ENCODE results near the gene KLHL35.
A peak's percentile ranks its signal among the peaks of the same experiment; 100 is the strongest.

KLHL35 gene

DNA sequence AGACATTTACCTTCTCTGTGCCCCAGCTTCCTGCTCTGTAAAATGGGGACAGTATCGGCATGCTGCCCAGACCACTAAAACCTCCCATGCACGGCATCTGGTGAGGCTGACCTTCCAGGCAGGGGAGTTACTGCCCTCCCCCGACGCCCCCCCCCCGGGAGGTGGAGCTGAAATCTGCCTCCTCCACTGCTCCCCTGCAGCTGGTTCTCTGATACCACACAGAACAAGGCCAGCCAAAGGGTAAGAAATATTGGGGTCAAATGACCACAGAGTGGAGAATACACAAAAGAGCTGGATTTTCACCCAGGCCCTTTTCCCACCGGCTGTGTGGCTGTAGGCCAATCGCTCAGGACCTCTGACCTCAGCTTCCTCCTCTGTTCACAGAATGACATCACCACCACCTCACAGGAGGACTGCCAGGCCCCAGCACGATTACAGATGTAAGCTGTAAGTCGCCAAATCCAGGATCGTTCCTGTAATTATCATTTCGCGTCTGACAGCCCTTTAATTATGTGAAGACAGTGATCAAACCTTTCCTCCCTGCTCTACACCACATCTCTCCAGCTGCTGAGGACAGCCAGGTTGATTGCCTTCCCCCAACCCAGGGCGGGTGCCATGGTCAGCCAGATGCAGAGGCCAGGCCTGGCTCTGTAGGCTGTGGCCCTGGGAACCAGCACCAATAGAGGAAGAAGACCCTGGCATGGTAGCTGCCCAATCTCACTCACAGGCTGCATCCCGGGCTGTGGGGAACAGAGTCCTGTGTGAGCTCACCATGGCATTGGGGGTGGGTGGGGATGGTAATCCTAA, 35.7 kb upstream of the KLHL35 start:
- no peak for DNase-seq

GRCh38 chr11:75467881-75468280, 34.9 kb upstream of the KLHL35 start:
- no peak for DNase-seq

DNA sequence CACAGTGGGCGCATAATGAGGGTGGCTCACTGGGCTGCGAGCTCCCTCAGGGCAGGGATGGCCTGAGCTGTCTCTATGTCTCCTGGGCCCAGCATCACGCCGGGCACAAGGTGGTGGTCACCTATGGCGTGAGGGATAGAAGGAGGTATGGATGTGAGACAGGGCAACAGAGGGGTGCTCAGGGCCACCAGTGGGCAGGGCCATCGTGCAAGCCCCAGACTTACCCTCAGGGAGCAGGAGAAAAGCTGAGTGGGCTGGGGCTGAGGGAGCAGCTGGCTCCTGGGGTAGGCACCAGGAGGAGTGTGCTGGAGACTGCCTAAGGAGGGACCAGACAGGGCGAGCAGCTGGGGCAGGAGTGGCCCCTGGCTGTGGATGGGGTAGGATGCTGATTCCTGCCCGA, 34.3 kb upstream of the KLHL35 start:
- DNase-seq, result no peak

DNA sequence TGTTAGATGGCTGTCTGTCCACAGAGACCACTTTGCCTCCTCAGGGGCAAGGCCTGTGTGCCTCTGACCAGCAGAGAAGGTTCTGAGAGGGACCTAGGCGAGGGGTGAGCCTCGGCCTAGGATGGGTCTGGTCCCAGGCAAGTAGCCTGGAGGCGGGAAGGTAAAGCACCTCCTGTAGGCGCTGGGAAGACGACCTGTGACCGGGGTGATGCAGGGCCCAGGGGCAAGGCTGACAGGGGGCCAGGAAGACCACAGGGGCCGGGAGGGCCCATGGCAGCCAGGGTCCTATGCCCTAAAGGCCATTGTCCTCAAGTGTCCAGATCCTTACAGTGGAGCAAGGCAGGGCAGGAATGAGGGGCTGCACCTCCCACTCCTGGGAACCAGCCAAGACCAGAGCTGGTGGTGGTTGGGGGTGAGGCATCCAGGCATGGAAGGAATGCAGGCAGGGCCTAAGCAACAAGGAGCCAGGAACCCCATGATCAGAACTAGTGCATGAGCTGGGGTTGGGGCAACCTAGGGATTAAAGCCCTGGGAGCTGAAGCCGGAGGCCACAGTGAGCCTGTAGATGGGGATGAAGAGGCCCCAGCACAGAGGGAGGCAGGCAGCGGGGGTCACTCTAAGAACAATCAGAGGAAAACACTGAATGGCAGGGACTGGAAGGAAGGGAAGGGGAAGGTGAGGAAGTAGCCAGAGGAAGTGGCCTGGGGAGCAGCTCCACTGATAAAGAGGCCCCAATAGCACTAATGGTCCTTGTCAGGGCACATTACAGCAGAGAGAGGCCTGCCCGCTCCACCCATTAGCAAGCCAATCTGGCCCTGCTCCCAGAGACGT, 32.9 kb upstream of the KLHL35 start:
- no peak for DNase-seq

DNA sequence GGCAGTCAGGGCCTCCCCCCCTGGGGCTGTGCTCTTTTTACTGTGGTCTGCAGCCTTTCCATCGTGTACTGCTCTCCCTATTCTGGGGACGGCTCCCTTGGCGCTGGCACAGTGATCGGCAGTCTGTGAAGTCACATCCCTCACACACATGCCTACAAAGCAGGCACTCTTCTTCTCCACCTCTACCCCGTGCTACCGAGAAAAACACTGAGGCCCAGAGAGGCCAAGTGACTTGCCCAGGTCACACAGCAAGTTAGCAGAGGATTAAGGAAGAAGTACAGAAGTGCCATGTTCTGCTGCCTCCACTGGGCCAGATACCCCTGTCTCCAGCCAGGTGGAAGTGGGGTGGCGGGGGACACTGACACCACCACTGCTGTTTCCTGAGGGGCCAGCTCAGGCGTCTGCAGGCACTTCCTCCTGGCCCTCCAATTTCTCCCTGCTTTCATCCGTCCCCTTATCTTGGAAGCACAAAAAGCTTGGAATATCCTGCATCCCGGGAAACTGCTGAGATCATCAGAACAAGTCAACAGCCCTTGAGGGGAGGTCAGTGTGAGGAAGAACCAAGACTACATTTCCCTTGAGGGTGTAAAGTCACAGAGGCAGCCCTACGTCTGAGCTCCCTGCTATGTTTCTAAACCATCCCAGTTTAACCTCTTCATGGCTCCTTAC, 30.2 kb upstream of the KLHL35 start:
- no peak for DNase-seq

DNA sequence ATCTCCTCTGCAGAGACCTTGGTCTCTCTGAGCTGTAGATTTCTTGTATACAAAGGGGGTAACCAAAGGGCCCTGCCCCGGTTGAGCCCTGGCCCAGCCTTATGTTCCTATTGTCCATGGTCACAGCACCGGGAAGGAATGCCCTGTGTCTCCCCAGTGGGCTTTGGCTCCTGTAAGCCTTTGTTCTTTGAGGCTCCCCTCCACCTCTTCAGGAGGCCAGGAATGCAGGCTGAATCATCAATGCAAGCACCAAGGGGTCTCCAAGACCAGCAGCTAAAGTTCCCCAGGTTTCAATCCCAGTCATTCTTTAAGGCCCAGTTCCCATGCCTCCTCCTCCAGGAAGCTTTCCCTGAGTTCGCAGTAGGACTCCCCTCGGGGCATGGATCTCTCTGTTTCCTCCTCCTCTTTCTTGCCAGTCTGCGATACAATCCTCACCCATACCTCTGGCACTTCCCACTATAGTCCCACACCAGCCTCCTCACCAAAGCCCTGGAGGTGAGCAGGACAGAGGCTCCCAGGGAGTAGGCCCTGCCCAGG, 29.2 kb upstream of the KLHL35 start:
- no peak for DNase-seq

DNA sequence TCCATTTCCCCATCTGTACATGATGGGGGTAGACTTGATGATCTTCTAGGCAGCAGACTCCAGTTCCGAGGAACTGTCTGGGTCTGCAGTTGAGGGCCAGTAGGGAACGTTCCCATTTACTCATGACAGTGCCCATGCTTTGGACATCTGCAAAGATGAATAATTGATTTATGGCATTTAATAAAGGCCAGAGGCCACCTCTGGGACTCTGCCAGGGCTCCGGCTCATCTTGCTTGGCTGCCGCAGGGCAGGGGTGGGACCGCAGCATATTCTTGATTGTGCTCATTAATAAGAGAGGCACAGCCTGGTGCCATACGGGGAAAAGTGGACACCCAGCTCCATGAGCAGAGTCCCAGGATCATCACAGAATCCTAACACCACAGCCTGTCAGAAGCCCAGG, 28.1 kb upstream of the KLHL35 start:
- no peak for DNase-seq

DNA sequence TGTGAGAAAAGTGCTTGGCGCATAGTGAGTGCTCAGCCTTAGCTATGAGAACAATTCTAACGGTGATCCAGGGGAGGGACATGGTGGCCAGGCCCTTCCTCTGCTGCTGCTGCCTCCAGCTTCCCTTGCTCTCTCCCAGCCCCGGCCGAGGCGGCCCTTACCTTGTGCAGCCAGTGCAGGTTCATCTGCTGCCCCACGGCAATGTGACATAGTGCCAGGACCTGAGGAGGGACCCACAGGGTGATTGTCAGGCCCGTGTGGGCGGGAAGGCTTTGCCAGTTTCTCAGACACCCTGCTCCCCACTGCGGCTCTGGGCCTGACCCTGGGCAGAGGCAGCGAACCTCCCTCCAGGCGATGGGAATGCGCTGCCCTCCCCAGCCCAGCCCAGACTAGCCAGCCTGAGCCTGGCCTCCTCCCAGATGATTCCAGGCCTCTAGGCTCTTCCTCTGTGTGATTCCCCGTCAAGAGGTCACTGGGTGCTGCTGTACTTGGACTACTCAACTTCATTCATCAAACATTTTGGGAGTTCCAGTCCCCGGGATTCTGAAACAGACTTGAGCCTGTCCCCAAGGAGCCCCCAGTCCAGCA, 23.7 kb upstream of the KLHL35 start:
- no peak for DNase-seq

- DNase-seq, result no peak
Observed at GRCh38 chr11:75454987-75455386, 22.0 kb upstream of the KLHL35 start.

DNA sequence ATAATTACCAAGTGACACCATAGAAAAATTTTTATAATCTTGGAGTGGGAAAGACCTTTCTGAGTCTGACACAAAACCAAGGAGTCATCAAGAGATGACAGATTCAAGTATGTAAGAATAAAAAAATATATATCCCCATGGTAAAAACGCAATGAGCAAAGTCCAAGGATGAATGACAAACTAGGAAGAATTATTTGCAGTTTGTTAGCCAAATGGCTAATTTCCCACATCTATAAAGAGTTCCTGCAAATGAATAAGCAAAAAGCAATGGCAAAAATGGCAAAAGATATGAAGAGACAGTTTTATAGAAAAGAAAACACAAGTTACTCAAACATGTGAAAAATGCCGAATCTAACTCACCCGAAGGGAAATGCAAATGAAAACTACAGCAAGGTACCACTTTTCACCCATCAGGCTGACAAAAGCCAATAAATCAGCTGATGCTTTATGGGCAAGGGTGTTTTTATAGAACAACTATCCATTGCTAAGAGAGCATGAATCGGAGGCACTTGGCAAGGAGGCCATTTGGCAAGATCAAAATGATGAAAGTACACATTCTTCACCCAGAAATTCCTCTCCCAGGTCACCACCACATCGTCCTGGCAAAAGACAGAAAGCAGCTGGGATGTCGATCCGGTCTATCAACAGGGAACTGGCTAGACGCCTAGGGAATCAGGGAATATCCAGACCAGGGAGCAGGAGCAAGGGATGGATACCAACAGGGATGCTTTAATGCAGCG, 21.1 kb upstream of the KLHL35 start:
- DNase-seq, result no peak

GRCh38 chr11:75450826-75451821, 18.1 kb upstream of the KLHL35 start:
- DNase-seq, result no peak

- no peak for DNase-seq
Observed at GRCh38 chr11:75450236-75450635, 17.2 kb upstream of the KLHL35 start.

DNA sequence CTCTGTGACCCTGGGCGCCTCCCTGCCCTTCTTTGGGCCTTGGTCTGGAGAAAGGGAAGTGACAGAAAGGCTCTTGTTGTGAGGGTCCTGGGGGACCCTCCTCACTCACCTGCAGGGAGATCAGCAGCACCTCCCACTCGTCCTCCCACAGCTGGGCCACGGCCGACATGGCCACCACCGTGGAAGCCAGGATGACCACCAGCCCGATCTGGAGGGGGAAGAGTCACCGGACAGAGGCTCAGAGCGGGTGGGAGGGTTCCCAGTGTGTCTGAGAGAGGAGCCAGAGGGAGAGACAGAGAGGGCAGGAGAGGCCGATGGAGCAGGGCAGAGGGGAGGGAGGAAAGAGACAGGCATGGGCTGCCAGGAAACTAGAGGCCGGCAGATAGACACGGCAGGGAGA, 16.8 kb upstream of the KLHL35 start:
- no peak for DNase-seq

DNA sequence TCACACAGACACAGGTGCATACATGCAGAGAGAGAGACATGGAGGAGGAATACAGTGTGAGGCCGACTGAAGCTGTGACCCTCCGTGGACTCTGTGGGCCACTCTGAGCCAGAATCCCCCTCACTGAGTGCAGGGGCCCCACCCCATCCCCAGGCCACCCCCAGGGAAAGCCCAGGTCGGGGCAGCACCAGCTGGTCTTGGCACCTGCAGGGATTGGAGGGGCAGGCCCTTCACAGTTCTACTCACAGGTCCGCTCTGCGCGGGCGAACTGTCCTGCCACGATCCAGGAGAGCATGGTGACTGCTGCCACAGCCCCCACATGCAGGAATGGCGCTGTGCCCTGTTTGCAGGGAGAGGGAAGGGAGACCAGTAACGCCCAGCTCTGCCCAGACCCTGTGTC, 16.3 kb upstream of the KLHL35 start:
- DNase-seq, result no peak

- no peak for DNase-seq
Observed at GRCh38 chr11:75447415-75447814, 14.4 kb upstream of the KLHL35 start.

DNA sequence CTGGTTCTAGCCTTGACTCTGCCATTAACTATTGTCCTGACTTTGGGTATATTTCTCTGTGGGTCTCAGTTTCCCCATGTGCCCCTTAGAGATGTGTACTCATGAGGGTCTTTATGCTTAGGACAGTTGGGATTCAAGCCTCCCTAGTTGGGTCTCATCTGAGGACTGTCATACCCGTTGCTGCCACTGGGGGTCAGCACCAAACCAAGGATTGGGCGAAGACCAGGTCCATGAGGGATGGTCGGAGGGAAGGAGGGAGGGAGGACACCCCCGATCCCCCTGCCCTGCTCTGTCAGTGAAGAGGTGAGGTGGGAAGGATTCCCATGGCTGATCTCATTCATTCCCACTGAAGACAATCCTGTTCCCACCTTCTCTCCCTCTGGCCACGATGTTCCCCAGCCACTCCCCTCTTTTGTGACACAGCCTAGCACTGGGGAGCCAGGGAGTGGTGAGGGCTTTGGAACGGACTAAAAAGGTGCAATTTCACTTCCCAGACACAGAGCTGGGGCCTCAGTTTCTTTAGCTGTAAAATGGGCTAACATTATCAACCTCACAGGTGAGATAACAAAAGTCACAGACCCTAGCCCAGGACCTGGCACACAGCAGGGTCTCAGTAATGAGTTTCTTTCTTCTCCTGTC, 12.4 kb upstream of the KLHL35 start:
- peak in 1 of 2 experiments; percentile 26 for DNase-seq

- no peak for DNase-seq
Observed at GRCh38 chr11:75443043-75443442, 10.0 kb upstream of the KLHL35 start.

GRCh38 chr11:75442161-75442885, 9.3 kb upstream of the KLHL35 start:
- DNase-seq, result no peak

DNA sequence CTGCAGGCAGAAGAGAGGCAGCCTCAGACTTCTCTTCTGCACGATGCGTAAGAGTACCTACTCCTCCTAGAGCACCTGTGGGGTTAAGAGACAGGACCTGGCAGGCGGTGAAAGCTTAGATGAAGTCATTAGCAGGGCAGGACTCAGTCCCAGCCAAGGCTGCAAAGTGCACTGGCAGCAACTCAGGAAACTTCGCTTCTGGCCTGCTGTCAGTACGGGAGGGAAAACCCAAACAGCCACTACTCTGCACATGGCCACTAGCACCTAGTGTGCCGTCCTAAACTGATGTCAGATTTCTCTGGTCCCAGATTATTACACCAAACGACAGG, 8.8 kb upstream of the KLHL35 start:
- no peak for DNase-seq

Data from NCI-H187 (cell line).